Peyer's patch (tissue), 4 donors: ENCODE results near the gene RNU6-8.

Experiments
- CTCF ChIP-seq, 6 experiments: fragments of 450-650 bp in 4 of 6; fragments of 200-600 bp in 2 of 6; sonication (generic) in 1 of 6; IDR thresholded peaks; one replicate each; pipeline ENCODE4 v1.5.1; 2017 to 2019; ENCODE audit warnings: antibody characterized with exemption in 6 of 6, mild to moderate bottlenecking in 3 of 6, moderate library complexity in 1 of 6
- POLR2A ChIP-seq, 2 donors: fragments of 450-650 bp; IDR thresholded peaks; one replicate each; pipeline ENCODE4 v1.5.1; 2017; ENCODE audit warnings: antibody characterized with exemption in 2 of 2, mild to moderate bottlenecking in 2 of 2, moderate library complexity in 2 of 2

GRCh38 chr14:32230181-32230580 lies 27.1 kb upstream of the RNU6-8 start:
- TF ChIP-seq POLR2A (IDR thresholded peaks at IDR 0.05) (no peak), CTCF (IDR thresholded peaks at IDR 0.05) (peak in 1 of 6 experiments; percentile 23)
